ENCODE measurements around the gene GJB6.
"Not testable (repeated sequence)": the region's sequence is repeated elsewhere in the genome, so short reads cannot be mapped to it uniquely, and the experiment has no call there.

Gene GJB6
- long read RNA-seq, result 0 reads

DNA sequence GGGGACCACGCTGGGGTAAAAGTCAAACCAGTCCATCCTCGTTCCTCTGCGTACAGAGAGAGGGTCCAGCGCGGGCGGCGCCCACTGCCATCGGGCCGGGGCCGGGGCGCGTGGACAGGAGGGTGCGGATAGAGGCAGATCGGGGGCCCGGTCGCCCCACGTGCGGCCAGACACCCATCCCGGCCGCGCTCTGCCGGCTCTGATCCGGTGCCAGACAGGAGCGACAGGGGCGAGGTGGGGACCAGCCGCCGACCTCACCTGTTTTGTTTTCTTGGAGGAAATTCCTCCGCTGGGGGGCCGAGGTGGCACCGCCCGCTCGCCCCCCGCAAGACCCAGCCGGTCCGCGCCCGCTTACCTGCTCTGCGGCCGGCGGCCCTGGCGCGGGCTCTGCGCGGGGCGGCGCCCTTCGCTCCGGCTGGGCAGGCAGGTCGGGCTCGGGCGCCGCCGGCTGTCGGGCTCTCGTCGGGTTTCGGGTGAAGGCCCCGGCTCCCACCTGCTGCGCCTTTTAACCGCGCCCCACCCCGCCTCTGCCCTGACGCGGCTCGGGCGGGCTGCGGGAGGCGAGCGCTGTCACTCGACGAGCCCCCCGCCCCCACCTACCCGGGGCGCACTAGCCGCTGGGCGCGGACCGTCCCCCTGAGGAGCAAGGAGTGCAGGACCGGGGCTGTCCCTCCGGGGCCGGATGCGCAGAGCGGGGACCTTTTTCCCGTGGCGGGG lies at the start of gene GJB6:
TSS of gene GJB6 (minus strand) at position 481 of the 717 bp plus-strand sequence. CDS start 8,839 bp downstream, outside the sequence.
- no peak for TF ChIP-seq POLR2AphosphoS5 (IDR thresholded peaks at IDR 0.05; ENCODE audit: low read depth)
- TF ChIP-seq, protein P1, sequence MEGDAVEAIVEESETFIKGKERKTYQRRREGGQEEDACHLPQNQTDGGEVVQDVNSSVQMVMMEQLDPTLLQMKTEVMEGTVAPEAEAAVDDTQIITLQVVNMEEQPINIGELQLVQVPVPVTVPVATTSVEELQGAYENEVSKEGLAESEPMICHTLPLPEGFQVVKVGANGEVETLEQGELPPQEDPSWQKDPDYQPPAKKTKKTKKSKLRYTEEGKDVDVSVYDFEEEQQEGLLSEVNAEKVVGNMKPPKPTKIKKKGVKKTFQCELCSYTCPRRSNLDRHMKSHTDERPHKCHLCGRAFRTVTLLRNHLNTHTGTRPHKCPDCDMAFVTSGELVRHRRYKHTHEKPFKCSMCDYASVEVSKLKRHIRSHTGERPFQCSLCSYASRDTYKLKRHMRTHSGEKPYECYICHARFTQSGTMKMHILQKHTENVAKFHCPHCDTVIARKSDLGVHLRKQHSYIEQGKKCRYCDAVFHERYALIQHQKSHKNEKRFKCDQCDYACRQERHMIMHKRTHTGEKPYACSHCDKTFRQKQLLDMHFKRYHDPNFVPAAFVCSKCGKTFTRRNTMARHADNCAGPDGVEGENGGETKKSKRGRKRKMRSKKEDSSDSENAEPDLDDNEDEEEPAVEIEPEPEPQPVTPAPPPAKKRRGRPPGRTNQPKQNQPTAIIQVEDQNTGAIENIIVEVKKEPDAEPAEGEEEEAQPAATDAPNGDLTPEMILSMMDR (IDR thresholded peaks at IDR 0.05; ENCODE audit: insufficient read depth, low read length), result no peak
- no peak for TF ChIP-seq SPI1 (IDR thresholded peaks at IDR 0.05; ENCODE audit: borderline replicate concordance, low read depth)
- TF ChIP-seq GABPA (IDR thresholded peaks at IDR 0.05; ENCODE audit: low read depth), result no peak
- H3K27me3 ChIP-seq (ENCODE audit: insufficient read depth, poor library complexity, severe bottlenecking), result peaks cover 29% of the 10 kb centered on the region

DNA sequence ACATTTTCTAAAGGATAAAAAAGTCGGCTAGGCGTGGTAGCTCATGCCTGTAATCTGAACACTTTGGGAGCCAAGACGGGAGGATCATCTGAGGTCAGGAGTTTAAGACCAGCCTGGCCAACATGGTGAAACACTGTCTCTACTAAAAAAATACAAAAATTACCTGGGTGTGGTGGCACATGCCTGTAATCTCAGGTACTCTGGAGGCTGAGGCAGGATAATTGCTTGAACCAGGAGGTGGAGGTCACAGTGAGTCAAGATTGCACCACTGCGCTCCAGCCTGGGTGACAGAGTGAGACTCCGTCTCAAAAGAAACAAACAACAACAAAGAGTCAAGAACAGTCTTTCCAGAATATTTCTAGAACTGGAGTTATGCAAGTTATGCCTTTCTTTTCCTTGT lies 44.8 kb upstream of the GJB6 start:
- not testable (repeated sequence) for H3K4me3 ChIP-seq (replicated peaks; ENCODE audit: insufficient read depth, low read length); H3K27ac ChIP-seq (replicated peaks); H3K27me3 ChIP-seq (ENCODE audit: insufficient read depth, poor library complexity, severe bottlenecking); DNase-seq (ENCODE audit: low read depth in 1 of 2, low spot score in 1 of 2)

More for the DNA sequence above, at the start of gene GJB6:
- H3K4me3 ChIP-seq (replicated peaks; ENCODE audit: insufficient read depth, low read length), result peak within 1 kb of the TSS; percentile 36
- H3K27ac ChIP-seq (replicated peaks), result peak within 1 kb of the TSS; percentile 2; the same call in 1 of the 2 replicates
- no peak for DNase-seq (ENCODE audit: low read depth in 1 of 2, low spot score in 1 of 2)

DNA sequence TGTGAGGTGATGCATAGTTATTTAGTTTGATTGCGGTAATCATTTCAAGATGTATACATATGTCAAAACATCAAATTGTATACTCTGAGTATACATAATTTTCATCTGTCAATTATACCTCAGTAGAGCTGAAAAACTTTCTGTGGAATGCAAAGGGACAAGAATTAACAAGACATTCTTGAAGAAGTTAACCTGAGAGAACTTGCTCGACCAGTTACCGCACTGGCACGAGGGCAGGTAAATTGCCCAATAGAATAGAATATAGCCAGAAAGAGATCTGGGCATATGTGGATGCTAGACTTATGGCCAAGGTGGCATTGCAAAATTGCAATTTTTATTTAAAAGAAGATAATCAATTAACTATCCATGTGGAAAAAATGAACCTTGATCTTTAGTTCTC lies 42.3 kb upstream of the GJB6 start:
- Histone ChIP-seq H3K4me3 (replicated peaks; ENCODE audit: insufficient read depth, low read length) (no peak overlapping the region), H3K27ac (replicated peaks) (no peak overlapping the region), H3K27me3 (ENCODE audit: insufficient read depth, poor library complexity, severe bottlenecking) (no peaks in the 10 kb centered on the region)
- TF ChIP-seq, protein P1 (IDR thresholded peaks at IDR 0.05; ENCODE audit: insufficient read depth, low read length), result no peak
- TF ChIP-seq SPI1 (IDR thresholded peaks at IDR 0.05; ENCODE audit: borderline replicate concordance, low read depth) (no peak), GABPA (IDR thresholded peaks at IDR 0.05; ENCODE audit: low read depth) (no peak), POLR2AphosphoS5 (IDR thresholded peaks at IDR 0.05; ENCODE audit: low read depth) (no peak)
- TF ChIP-seq, protein P2, sequence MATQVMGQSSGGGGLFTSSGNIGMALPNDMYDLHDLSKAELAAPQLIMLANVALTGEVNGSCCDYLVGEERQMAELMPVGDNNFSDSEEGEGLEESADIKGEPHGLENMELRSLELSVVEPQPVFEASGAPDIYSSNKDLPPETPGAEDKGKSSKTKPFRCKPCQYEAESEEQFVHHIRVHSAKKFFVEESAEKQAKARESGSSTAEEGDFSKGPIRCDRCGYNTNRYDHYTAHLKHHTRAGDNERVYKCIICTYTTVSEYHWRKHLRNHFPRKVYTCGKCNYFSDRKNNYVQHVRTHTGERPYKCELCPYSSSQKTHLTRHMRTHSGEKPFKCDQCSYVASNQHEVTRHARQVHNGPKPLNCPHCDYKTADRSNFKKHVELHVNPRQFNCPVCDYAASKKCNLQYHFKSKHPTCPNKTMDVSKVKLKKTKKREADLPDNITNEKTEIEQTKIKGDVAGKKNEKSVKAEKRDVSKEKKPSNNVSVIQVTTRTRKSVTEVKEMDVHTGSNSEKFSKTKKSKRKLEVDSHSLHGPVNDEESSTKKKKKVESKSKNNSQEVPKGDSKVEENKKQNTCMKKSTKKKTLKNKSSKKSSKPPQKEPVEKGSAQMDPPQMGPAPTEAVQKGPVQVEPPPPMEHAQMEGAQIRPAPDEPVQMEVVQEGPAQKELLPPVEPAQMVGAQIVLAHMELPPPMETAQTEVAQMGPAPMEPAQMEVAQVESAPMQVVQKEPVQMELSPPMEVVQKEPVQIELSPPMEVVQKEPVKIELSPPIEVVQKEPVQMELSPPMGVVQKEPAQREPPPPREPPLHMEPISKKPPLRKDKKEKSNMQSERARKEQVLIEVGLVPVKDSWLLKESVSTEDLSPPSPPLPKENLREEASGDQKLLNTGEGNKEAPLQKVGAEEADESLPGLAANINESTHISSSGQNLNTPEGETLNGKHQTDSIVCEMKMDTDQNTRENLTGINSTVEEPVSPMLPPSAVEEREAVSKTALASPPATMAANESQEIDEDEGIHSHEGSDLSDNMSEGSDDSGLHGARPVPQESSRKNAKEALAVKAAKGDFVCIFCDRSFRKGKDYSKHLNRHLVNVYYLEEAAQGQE (IDR thresholded peaks at IDR 0.05; ENCODE audit: insufficient replicate concordance, low read depth), result no peak
- DNase-seq (ENCODE audit: low read depth in 1 of 2, low spot score in 1 of 2), result no peak

DNA sequence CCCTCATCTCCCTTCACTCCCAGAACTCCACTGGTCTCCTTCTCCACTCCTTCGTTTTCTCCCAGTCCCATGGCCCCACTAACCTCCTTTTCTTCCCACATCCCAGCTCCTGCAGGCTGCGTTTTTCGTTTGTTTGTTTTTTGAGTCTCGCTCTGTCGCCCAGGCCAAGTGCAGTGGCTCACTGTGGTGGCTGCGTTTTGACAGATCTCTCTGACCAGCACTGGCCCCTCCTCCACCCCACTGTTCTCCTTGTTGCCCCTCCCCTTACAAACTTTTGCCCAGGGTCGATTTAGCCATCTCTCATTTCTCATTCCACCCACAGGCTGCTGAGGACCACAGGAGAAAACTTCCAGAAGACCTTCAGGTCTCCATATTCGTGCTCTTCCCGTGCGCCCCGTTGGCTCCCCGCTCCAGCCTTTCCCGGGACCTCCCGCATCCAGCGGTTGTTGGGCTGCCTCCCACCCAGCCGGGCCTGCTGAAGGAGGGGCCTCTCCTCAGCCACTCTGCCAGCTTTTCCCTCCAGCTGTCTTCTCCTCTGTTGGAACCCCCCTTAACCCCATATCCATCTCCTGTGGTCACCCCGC lies 40.6 kb upstream of the GJB6 start:
- H3K27me3 ChIP-seq (ENCODE audit: insufficient read depth, poor library complexity, severe bottlenecking), result no peaks in the 10 kb centered on the region
- no peak for TF ChIP-seq SPI1 (IDR thresholded peaks at IDR 0.05; ENCODE audit: borderline replicate concordance, low read depth)
- TF ChIP-seq, protein P2 (IDR thresholded peaks at IDR 0.05; ENCODE audit: insufficient replicate concordance, low read depth), result no peak
- no peak for TF ChIP-seq POLR2AphosphoS5 (IDR thresholded peaks at IDR 0.05; ENCODE audit: low read depth)
- TF ChIP-seq, protein P1 (IDR thresholded peaks at IDR 0.05; ENCODE audit: insufficient read depth, low read length), result no peak
- TF ChIP-seq GABPA (IDR thresholded peaks at IDR 0.05; ENCODE audit: low read depth), result no peak
- H3K27ac ChIP-seq (replicated peaks), result no peak overlapping the region
- no peak for DNase-seq (ENCODE audit: low read depth in 1 of 2, low spot score in 1 of 2)
- H3K4me3 ChIP-seq (replicated peaks; ENCODE audit: insufficient read depth, low read length), result no peak overlapping the region
